Measurements from ENCODE around the gene LRP1. TPM values are rescaled to one million over a fixed set of nuclear protein-coding genes. Genes with fewer than 3 reads are reported as not detected.

Gene LRP1
- total and polyA plus RNA-seq, 4 donors, result 87.5 to 375 (median 139) TPM

DNA sequence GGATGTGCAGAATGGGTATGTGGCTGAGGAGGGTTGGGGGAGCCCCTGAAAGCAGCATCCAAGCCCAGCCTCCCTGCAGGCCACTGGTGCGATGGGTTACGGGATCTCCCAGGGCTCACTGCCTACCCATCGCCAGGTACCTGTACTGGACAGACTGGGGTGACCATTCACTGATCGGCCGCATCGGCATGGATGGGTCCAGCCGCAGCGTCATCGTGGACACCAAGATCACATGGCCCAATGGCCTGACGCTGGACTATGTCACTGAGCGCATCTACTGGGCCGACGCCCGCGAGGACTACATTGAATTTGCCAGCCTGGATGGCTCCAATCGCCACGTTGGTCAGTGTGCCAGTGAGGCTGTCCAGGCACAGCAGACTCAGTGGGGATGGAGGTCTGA, 70.0 kb downstream of the LRP1 start (continued):
- TF ChIP-seq REST (IDR thresholded peaks at IDR 0.05), result no peak
- TF ChIP-seq EGR1 (IDR thresholded peaks at IDR 0.05; ENCODE audit: low read depth in 2 of 2), result no peak
- TF ChIP-seq NR2F2 (IDR thresholded peaks at IDR 0.05), result no peak

DNA sequence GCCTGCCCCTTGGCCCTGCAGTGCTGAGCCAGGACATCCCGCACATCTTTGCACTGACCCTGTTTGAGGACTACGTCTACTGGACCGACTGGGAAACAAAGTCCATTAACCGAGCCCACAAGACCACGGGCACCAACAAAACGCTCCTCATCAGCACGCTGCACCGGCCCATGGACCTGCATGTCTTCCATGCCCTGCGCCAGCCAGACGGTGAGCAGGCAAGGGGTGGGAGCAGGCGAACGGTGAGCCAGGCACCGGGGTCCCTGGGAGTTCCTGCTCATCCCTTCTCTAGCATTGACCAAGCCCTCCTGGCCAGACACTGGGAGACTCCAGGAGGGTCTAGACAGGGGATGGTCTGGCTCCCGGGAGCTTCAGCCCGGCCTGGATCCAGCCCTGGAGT, 70.9 kb downstream of the LRP1 start:
- no peak for DNase-seq (ENCODE audit: low spot score)
- H3K27ac ChIP-seq (ENCODE audit: low read depth in 1 of 2, low read length in 2 of 2), result no peak overlapping the region
- H3K9ac ChIP-seq (ENCODE audit: low read depth in 1 of 2, low read length in 2 of 2), result no peak overlapping the region
- H3K4me3 ChIP-seq (ENCODE audit: low read depth in 1 of 3, low read length in 3 of 3), result no peak overlapping the region
- no peaks in the 10 kb centered on the region for H3K4me1 ChIP-seq (ENCODE audit: control insufficient read depth in 4 of 4, insufficient read depth in 4 of 4, low read length in 3 of 4)
- H3K36me3 ChIP-seq (ENCODE audit: control insufficient read depth in 4 of 4, insufficient read depth in 3 of 4, low read depth in 1 of 4, low read length in 3 of 4), result peaks cover 59 to 99% (median 76%) of the 10 kb centered on the region in 4 donors
- 86% methylated on average over 15 of the region's 15 CpGs for WGBS
- H3K9me3 ChIP-seq (ENCODE audit: control insufficient read depth in 4 of 4, low read length in 3 of 4), result no peaks in the 10 kb centered on the region
- TF ChIP-seq EGR1 (IDR thresholded peaks at IDR 0.05; ENCODE audit: low read depth in 2 of 2) (no peak), YY1 (IDR thresholded peaks at IDR 0.05) (no peak), RAD21 (IDR thresholded peaks at IDR 0.05) (no peak), GABPA (IDR thresholded peaks at IDR 0.05 in 1 of 2, conservative IDR thresholded peaks at IDR 0.05 in 1 of 2) (no peak), SP1 (IDR thresholded peaks at IDR 0.05) (no peak), FOXA1 (IDR thresholded peaks at IDR 0.05) (no peak), HNF4G (IDR thresholded peaks at IDR 0.05) (no peak), CTCF (IDR thresholded peaks at IDR 0.05; ENCODE audit: low read depth, low read length, missing input control) (no peak), FOXA2 (IDR thresholded peaks at IDR 0.05) (no peak), JUND (IDR thresholded peaks at IDR 0.05) (no peak)
- TF ChIP-seq, protein P1, sequence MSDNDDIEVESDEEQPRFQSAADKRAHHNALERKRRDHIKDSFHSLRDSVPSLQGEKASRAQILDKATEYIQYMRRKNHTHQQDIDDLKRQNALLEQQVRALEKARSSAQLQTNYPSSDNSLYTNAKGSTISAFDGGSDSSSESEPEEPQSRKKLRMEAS (IDR thresholded peaks at IDR 0.05), result no peak
- TF ChIP-seq, protein P2, sequence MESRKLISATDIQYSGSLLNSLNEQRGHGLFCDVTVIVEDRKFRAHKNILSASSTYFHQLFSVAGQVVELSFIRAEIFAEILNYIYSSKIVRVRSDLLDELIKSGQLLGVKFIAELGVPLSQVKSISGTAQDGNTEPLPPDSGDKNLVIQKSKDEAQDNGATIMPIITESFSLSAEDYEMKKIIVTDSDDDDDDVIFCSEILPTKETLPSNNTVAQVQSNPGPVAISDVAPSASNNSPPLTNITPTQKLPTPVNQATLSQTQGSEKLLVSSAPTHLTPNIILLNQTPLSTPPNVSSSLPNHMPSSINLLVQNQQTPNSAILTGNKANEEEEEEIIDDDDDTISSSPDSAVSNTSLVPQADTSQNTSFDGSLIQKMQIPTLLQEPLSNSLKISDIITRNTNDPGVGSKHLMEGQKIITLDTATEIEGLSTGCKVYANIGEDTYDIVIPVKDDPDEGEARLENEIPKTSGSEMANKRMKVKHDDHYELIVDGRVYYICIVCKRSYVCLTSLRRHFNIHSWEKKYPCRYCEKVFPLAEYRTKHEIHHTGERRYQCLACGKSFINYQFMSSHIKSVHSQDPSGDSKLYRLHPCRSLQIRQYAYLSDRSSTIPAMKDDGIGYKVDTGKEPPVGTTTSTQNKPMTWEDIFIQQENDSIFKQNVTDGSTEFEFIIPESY (IDR thresholded peaks at IDR 0.05), result no peak
- H3K27me3 ChIP-seq (ENCODE audit: control insufficient read depth in 4 of 4, insufficient read depth in 4 of 4, low read length in 3 of 4), result no peaks in the 10 kb centered on the region

DNA sequence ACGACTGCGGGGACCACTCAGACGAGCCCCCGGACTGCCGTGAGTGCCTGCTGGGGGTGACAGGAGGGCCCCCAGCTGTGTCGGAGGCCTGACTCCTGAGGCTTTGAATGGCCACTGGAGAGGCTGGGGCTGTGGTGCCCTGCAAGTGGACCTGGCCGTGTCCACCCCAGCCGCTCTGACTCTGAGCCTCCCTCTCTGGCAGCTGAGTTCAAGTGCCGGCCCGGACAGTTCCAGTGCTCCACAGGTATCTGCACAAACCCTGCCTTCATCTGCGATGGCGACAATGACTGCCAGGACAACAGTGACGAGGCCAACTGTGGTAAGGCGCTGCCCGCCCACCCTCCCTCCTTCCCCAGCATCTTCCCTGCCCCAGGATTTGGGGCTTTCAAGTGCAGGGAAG, 72.2 kb downstream of the LRP1 start:
- Histone ChIP-seq H3K36me3 (ENCODE audit: control insufficient read depth in 4 of 4, insufficient read depth in 3 of 4, low read depth in 1 of 4, low read length in 3 of 4) (peaks cover 56 to 99% (median 76%) of the 10 kb centered on the region in 4 donors), H3K27ac (ENCODE audit: low read depth in 1 of 2, low read length in 2 of 2) (no peak overlapping the region), H3K4me1 (ENCODE audit: control insufficient read depth in 4 of 4, insufficient read depth in 4 of 4, low read length in 3 of 4) (no peaks in the 10 kb centered on the region), H3K27me3 (ENCODE audit: control insufficient read depth in 4 of 4, insufficient read depth in 4 of 4, low read length in 3 of 4) (no peaks in the 10 kb centered on the region), H3K4me3 (ENCODE audit: low read depth in 1 of 3, low read length in 3 of 3) (no peak overlapping the region), H3K9me3 (ENCODE audit: control insufficient read depth in 4 of 4, low read length in 3 of 4) (no peaks in the 10 kb centered on the region), H3K9ac (ENCODE audit: low read depth in 1 of 2, low read length in 2 of 2) (no peak overlapping the region)
- 91% methylated on average over 15 of the region's 15 CpGs for WGBS
- no peak for DNase-seq (ENCODE audit: low spot score)
- no peak for TF ChIP-seq FOXA2 (IDR thresholded peaks at IDR 0.05)
- no peak for TF ChIP-seq TAF1 (conservative IDR thresholded peaks at IDR 0.05)
- no peak for TF ChIP-seq EGR1 (IDR thresholded peaks at IDR 0.05; ENCODE audit: low read depth in 2 of 2)
- no peak for TF ChIP-seq FOXA1 (IDR thresholded peaks at IDR 0.05)
- TF ChIP-seq HNF4A (conservative IDR thresholded peaks at IDR 0.05), result no peak
- TF ChIP-seq YY1 (IDR thresholded peaks at IDR 0.05), result no peak
- TF ChIP-seq, protein P1 (IDR thresholded peaks at IDR 0.05), result no peak
- TF ChIP-seq, protein P2 (IDR thresholded peaks at IDR 0.05), result no peak
- no peak for TF ChIP-seq RAD21 (IDR thresholded peaks at IDR 0.05)
- TF ChIP-seq, protein P3, sequence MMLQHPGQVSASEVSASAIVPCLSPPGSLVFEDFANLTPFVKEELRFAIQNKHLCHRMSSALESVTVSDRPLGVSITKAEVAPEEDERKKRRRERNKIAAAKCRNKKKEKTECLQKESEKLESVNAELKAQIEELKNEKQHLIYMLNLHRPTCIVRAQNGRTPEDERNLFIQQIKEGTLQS (IDR thresholded peaks at IDR 0.05), result no peak
- TF ChIP-seq RXRA (IDR thresholded peaks at IDR 0.05), result no peak
- TF ChIP-seq NR2F2 (IDR thresholded peaks at IDR 0.05), result no peak
